Adrenal gland (tissue), 5 donors: ENCODE data around the gene CFAP74.

Experiments
- POLR2A ChIP-seq, 2 donors: fragments of 450-650 bp; IDR thresholded peaks; one replicate each; pipeline ENCODE4 v1.6.1; 2017; ENCODE audit warnings: antibody characterized with exemption in 2 of 2, mild to moderate bottlenecking in 2 of 2, moderate library complexity in 1 of 2
- TF ChIP-seq, protein P1 (sequence below), 6 experiments: fragments of 450-650 bp in 4 of 6; fragments of 200-600 bp in 2 of 6; sonication (generic) in 1 of 6; IDR thresholded peaks; 1 replicate in 5 of 6; 2 replicates in 1 of 6; pipeline versions ENCODE4 v1.5.1 to v1.8.0; 2016 to 2021; ENCODE audit warnings: antibody characterized with exemption in 6 of 6, mild to moderate bottlenecking in 2 of 6, moderate library complexity in 1 of 6
- donor health status: DM: no; HTN: no; CAD: no.

DNA sequence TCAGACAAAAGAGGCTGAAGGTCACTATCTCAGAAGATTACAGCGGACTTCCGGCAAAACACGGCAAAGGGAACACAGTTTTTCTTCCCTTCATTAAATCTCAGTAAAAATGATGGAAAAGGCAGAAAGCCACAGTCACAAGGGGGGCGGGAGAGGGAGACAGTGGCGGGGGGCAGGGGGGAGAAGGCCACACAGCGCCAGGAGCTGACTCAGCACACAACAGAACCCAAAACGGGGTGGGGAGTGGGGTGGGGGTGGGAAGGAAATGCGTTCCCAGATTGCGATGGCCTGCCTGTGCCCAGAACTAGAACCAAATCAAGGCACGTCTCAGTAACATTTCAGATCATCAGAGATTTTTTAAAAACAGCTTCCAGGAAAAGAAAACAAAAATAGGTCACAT, 13.4 kb downstream of the CFAP74 start:
- TF ChIP-seq, protein P1, sequence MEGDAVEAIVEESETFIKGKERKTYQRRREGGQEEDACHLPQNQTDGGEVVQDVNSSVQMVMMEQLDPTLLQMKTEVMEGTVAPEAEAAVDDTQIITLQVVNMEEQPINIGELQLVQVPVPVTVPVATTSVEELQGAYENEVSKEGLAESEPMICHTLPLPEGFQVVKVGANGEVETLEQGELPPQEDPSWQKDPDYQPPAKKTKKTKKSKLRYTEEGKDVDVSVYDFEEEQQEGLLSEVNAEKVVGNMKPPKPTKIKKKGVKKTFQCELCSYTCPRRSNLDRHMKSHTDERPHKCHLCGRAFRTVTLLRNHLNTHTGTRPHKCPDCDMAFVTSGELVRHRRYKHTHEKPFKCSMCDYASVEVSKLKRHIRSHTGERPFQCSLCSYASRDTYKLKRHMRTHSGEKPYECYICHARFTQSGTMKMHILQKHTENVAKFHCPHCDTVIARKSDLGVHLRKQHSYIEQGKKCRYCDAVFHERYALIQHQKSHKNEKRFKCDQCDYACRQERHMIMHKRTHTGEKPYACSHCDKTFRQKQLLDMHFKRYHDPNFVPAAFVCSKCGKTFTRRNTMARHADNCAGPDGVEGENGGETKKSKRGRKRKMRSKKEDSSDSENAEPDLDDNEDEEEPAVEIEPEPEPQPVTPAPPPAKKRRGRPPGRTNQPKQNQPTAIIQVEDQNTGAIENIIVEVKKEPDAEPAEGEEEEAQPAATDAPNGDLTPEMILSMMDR (IDR thresholded peaks at IDR 0.05), result no peak
- peak in 1 of 2 donors; percentile 8 for TF ChIP-seq POLR2A (IDR thresholded peaks at IDR 0.05)
